HG02970 (cell line): ENCODE measurements around the gene SH3GL1.

Source experiments
- ATAC-seq: cut with Tn5 transposase; IDR thresholded peaks from one replicate; pipeline ENCODE4 v1.9.1; 2021; ENCODE audit warnings: mild to moderate bottlenecking, moderate library complexity, moderate number of reproducible peaks; ENCODE audit not compliant: unreplicated experiment, low FRiP score

The SH3GL1 gene

GRCh38 chr19:4376671-4376990 lies 23.7 kb downstream of the SH3GL1 start:
- no peak for ATAC-seq

DNA sequence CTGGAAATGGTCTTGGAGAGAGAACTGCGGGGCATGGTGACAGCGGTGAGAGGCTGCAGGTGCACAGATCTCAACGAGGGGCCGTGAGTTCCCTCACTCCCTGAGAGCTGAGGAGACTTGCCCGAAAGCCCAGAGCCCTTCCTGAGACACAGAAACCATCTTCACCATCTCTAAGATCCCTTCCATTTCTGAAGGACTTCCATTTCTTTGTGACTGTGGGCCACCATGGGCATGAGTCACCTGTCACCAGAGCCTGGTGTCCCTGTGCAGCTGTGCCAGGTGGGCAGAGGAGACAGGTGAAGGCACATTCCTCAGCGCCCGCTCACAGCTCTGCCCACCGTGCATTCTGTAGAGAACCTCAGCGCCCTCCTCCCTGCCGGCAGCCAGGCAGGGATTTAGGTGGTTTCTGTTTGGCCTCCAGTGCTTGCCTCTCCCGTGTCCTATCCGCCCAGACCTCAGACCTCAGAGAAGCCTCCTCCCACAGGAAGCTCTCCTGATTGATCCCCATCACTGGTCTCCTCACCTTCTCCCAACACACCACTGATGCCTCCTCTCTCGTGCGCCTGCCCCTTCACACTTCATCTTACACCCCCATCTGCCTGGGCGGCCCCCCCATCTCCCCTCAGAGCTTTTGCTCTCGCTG lies 24.2 kb downstream of the SH3GL1 start:
- ATAC-seq, result no peak

DNA sequence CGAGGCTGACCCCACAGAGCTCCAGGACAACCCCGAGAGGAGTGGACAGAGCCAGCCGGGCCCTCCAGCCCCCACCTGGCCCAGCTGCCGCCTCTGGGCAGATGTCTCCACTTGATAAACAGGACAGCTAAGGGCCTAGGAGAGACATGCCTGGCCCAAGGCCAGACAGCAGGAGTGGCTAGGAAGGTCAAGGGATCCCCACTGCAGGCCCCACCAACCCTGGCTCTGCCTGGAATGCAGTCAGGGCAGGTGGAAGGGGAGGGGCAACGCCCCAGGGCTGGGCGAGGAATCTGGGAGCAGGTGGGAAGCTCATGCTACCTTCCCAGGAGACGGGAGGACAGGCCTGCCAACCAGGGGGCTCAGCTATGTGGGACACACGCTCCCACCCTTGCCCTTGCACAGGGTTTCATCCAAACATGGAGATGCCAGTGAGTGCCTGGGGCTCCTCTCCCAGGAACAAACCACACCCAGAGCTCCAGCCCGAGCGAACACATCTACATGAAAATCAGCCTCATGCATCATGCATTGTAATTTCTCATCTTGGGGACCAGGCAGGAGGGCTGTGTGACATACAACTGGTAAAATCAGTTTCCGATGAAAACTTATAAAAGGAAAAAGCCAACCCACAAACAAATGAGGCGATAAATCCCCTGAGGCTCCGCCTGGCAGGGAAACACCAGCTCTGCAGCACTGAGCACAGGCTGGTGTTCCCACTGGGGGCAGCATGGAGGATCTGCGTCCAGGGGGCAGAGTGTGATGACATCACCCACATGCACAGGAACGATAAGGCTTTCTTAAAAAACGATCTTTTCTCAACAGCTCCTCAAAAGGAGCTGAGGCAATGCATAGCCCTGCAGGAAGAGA lies 25.0 kb downstream of the SH3GL1 start:
- ATAC-seq, result no peak

DNA sequence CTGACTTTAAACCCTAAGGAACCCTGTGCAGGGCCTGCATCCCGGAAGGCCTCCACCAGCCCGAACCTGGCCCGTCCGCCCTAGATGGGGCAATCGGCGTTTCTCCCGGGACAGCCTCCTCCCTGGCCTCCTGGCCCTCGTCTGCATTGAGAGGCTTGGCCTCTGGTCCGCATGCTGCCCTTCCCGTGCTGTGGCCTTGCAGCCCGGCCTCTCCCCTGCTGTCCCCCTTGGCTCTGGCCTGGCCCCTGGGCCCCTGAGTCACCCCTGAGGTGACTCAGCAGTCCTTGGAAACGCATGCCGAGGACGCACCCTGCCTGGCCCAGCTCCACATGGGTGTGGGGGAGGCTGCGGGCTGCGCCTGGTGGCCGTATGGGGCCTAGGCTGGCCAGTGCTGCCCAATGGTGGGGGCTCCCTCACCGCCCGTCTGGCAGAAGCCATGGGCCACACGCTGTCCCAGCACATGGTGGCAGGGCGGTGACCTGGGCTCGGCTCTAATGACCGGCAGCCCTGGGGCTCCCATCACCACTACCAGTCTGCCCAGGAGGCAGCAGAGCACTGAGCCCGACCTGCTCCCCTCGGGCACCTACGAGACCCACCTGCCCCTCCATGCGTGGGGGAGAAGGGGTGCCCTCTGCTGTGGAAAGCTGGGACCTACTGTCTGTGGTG lies 25.7 kb downstream of the SH3GL1 start:
- ATAC-seq, result no peak

- no peak for ATAC-seq
Observed at GRCh38 chr19:4373601-4374497, 26.5 kb downstream of the SH3GL1 start.

GRCh38 chr19:4373013-4373367 lies 27.4 kb downstream of the SH3GL1 start:
- no peak for ATAC-seq

- no peak for ATAC-seq
Observed at GRCh38 chr19:4372165-4373012, 28.0 kb downstream of the SH3GL1 start.

GRCh38 chr19:4371247-4372164 lies 28.8 kb downstream of the SH3GL1 start:
- no peak for ATAC-seq

GRCh38 chr19:4370418-4371041 lies 29.8 kb downstream of the SH3GL1 start:
- ATAC-seq, result no peak

DNA sequence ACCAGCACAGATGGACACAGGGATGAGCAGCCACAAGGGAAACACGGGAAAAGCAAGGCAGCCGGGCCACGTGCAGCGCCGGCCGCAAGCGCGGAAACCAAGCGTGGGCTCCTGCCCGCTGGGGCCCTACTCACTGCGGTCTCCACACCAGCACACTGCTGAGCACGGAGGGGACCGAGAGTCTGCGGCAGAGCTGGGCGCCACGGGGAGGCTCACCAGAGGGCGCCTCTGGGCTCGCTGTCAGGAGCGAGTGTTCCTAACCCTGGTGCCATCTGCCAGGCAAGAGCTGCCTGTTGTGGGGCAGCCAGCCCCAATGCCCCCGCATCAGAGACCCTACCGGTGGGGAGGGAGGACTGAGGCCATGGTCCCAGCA lies 30.5 kb downstream of the SH3GL1 start:
- peak; percentile 39 for ATAC-seq

DNA sequence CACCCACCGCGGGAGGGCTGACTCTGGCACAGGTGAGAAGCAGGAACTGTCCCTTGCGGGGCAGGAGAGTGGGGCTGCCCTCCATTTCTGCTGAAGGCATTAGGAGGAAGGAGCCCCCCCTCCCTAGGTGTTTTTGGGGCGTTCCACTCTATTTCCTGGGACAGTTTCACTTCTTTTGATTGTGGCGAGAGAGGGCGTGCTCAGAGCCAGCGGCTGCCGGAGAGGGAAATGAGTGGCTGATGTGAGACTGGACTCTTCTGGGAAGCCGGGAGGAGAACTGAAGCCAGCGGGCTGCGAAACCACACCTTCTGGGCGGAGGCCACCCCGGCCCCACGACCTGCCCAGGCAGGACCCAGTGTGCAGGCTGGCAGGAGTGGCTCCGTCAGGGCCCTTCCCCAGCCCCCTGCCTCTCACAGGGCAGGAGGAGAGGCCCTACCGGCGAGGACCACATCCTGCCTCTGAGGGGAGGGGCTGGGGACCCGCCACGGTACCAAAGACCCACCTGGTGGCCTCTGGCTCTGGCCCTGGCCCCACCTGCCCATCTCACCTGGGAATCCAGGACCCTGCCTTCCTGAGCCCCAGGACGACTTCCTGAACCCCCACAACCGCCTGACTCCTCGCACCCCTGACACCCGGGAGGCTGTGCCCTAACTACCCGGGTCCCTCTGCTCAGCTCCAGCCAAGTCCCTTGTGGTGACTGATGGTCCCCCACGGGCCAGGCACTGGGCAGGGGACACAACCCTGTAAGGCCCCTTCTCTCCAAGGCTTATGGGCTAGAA lies 31.0 kb downstream of the SH3GL1 start:
- ATAC-seq, result peak; percentile 67

GRCh38 chr19:4368128-4368820 lies 32.1 kb downstream of the SH3GL1 start:
- no peak for ATAC-seq

GRCh38 chr19:4367781-4368127 lies 32.6 kb downstream of the SH3GL1 start:
- no peak for ATAC-seq

GRCh38 chr19:4367336-4367723 lies 33.0 kb downstream of the SH3GL1 start:
- no peak for ATAC-seq

DNA sequence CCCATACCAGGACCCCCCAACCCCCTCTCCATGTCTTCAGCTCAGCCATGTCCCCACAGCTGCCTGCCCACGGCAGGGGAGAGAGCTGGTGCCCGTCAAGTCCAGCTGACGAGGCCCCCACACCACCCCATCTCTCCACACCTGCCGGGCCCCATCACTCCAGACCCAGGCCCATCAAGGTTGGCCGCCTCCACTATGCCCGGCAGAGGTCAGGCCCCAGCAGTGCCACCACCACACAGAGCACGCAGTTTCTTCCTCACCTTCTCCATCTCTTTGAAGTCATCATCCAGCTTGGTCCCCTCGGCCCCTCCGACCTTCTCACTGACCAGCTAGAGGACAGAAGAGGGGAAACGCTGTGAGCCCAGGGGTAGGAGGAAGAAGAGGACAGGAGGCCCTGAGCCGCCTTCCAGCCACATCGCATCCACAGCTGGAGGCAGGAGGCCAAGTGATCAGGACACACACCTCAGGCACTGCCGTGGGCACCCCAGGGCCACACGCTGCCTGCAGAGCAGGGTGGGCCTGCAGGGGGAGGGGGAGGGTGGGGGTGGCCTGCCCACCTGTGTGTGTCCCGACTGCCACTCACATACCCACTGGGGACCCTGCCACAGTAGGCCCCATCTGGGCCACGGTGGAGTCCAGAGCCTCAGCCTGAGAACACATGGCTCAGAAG lies 33.5 kb downstream of the SH3GL1 start:
- no peak for ATAC-seq

DNA sequence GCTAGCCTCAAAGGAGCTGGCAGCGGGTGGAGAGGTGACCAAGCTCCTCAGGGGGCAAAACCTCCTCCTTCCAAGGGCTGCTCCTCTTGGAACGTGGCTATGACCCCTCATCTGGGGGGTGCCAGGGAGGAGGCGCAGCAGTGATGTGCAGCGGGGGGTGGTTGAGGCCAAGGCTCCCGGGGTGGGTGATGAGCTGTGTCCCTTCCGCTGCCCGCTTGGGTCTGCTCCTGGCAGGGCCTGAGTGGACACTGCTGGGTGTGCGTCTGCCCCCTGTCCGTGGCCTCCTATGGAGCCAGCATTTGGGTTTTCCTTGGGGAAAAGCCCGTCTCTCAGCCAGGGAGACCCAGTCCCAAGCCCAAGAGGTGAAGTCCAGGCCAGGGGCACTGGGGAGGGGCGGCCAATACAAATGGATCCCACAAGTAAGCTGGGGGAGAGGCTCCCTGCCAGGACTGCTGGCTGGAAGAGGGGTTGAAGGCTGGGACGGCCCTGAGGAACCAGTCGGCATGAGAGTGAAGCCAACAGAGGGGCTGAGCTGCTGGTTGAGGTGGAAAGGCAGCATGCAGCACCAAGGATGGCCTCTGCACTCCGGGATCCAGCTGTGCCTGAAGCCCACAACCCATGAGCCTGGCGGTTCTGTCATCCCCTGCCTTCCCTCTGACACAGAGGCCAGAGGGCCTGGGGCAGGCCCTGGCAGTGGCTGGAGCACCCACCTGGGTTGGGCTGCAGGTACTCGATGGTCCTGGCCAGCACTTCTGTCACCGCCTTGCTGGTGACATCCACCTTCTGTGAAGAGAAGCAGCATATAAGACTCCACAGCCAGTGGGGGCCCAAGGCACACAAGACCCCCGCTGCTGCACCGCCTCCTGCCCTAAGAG lies 34.3 kb downstream of the SH3GL1 start:
- ATAC-seq, result no peak
